IMR-90 (cell line): Measurements from ENCODE around the gene ADAM17. TPM values are rescaled to one million over a fixed set of nuclear protein-coding genes. Genes with fewer than 3 reads are reported as not detected.

ENCODE experiments used
- ATAC-seq: fragments of 200-7000 bp; cut with Tn5 transposase; 2 replicates; pipeline ENCODE4 v1.9.1; 2020; ENCODE audit warnings: low read depth, mild to moderate bottlenecking, moderate library complexity
- BruUV-seq: library from RNA; stranded (reverse); fragments of 400-500 nt; replicated peaks from 2 replicates; lab custom pipeline; 2021; lab: Mats Ljungman, UMichigan
- CTCF ChIA-PET: fragments of 300-600 bp; formaldehyde crosslinking; extraction: SDS; loops from one replicate; lab custom pipeline; 2021; ENCODE audit warnings: antibody characterized with exemption; lab: Yijun Ruan, JAX
- POLR2A ChIA-PET: fragments of 300-600 bp; sonication (Branson Sonifier 250); formaldehyde crosslinking; loops from one replicate; lab custom pipeline; 2022; ENCODE audit warnings: antibody characterized with exemption; ENCODE audit not compliant: unreplicated experiment; lab: Charles Lee
- DNase-seq: peaks from one replicate; pipeline ENCODE4 v3.0.0; 2013
- H2AFZ ChIP-seq: replicated peaks from 2 replicates; pipeline ENCODE3; 2013; ENCODE audit warnings: low read length, mild to moderate bottlenecking; ENCODE audit not compliant: poor library complexity
- H2AK5ac ChIP-seq: 2 replicates; pipeline ENCODE4 v1.6.1; 2013; ENCODE audit warnings: low read depth, low read length, inconsistent platforms
- H2AK9ac ChIP-seq: replicated peaks from 2 replicates; pipeline ENCODE3; 2013; ENCODE audit warnings: mild to moderate bottlenecking, low read depth, low read length, moderate library complexity; ENCODE audit not compliant: poor library complexity
- H2BK120ac ChIP-seq: 2 replicates; pipeline ENCODE4 v1.6.1; 2013; ENCODE audit warnings: low read depth, low read length, inconsistent platforms
- H2BK15ac ChIP-seq: 3 replicates; pipeline ENCODE4 v1.6.1; 2013; ENCODE audit warnings: low read depth, low read length, inconsistent platforms
- H2BK20ac ChIP-seq: 2 replicates; pipeline ENCODE4 v1.6.1; 2013; ENCODE audit warnings: low read depth, mild to moderate bottlenecking, inconsistent platforms, low read length, moderate library complexity
- H2BK5ac ChIP-seq: 2 replicates; pipeline ENCODE4 v1.6.1; 2013; ENCODE audit warnings: mild to moderate bottlenecking, low read depth, low read length, inconsistent platforms; ENCODE audit not compliant: poor library complexity, severe bottlenecking
- H3K14ac ChIP-seq: replicated peaks from 2 replicates; pipeline ENCODE4 v1.6.1; 2013; ENCODE audit warnings: low read depth, low read length, inconsistent platforms
- H3K18ac ChIP-seq: 2 replicates; pipeline ENCODE4 v1.6.1; 2013; ENCODE audit warnings: low read depth, low read length, control low read depth
- H3K23ac ChIP-seq: 2 replicates; pipeline ENCODE4 v1.6.1; 2013; ENCODE audit warnings: low read depth, low read length, inconsistent platforms
- H3K27ac ChIP-seq: 2 replicates; pipeline ENCODE4 v1.5.1; 2013; ENCODE audit warnings: mild to moderate bottlenecking, control low read depth, low read length; ENCODE audit not compliant: insufficient read depth
- H3K27me3 ChIP-seq: 2 replicates; pipeline ENCODE4 v1.6.1; 2013; ENCODE audit warnings: low read length; ENCODE audit not compliant: control insufficient read depth, insufficient read depth
- H3K36me3 ChIP-seq: 2 replicates; pipeline ENCODE4 v1.6.1; 2013; ENCODE audit warnings: low read length, mixed read lengths; ENCODE audit not compliant: control insufficient read depth, insufficient read depth
- H3K4ac ChIP-seq: 2 replicates; pipeline ENCODE4 v1.6.1; 2013; ENCODE audit warnings: low read depth, low read length, inconsistent platforms
- H3K4me1 ChIP-seq: 2 replicates; pipeline ENCODE4 v1.6.1; 2013; ENCODE audit warnings: low read length, mixed read lengths; ENCODE audit not compliant: control insufficient read depth, insufficient read depth
- H3K4me2 ChIP-seq: 2 replicates; pipeline ENCODE4 v1.6.1; 2013; ENCODE audit warnings: low read depth, mild to moderate bottlenecking, control low read depth, low read length, moderate library complexity
- H3K4me3 ChIP-seq: 2 replicates; pipeline ENCODE4 v1.5.1; 2013; ENCODE audit warnings: low read depth, mild to moderate bottlenecking, control low read depth, low read length, moderate library complexity; ENCODE audit not compliant: insufficient read depth
- H3K56ac ChIP-seq: 2 replicates; pipeline ENCODE4 v1.6.1; 2013; ENCODE audit warnings: low read length, inconsistent platforms; ENCODE audit not compliant: insufficient read depth; ENCODE audit errors: extremely low read depth
- H3K79me1 ChIP-seq, 2 experiments: 2 replicates each; pipeline ENCODE4 v1.6.1; 2013; ENCODE audit warnings: low read length in 2 of 2, inconsistent platforms in 1 of 2, low read depth in 1 of 2
- H3K9ac ChIP-seq: 2 replicates; pipeline ENCODE4 v1.6.1; 2013; ENCODE audit warnings: low read depth, low read length, control low read depth
- H3K9me1 ChIP-seq: 2 replicates; pipeline ENCODE4 v1.6.1; 2013; ENCODE audit warnings: low read length, inconsistent platforms; ENCODE audit not compliant: insufficient read depth
- H3K9me3 ChIP-seq: 2 replicates; pipeline ENCODE4 v1.6.1; 2013; ENCODE audit warnings: low read length; ENCODE audit not compliant: control insufficient read depth, insufficient read depth
- H4K20me1 ChIP-seq: 2 replicates; pipeline ENCODE4 v1.6.1; 2013; ENCODE audit warnings: low read length, inconsistent platforms; ENCODE audit not compliant: insufficient read depth
- H4K5ac ChIP-seq: 2 replicates; pipeline ENCODE4 v1.6.1; 2013; ENCODE audit warnings: mild to moderate bottlenecking, low read depth, low read length, control low read depth
- H4K8ac ChIP-seq, 2 experiments: 2 replicates each; pipeline ENCODE4 v1.6.1; 2013; ENCODE audit warnings: low read depth in 2 of 2, low read length in 2 of 2, control low read depth in 1 of 2, inconsistent platforms in 1 of 2
- H4K91ac ChIP-seq: 2 replicates; pipeline ENCODE4 v1.6.1; 2013; ENCODE audit warnings: low read depth, low read length, inconsistent platforms; ENCODE audit not compliant: insufficient read depth
- FOS ChIP-seq: fragments of 150-350 bp; IDR thresholded peaks from 2 replicates; pipeline ENCODE4 v1.6.1; 2016; ENCODE audit warnings: low read depth, low read length
- RAD21 ChIP-seq: IDR thresholded peaks from 2 replicates; pipeline ENCODE4 v1.6.1; 2012; ENCODE audit warnings: low read length, improper control_type of control experiment
- RFX5 ChIP-seq: IDR thresholded peaks from 2 replicates; pipeline ENCODE4 v1.8.0; 2012; ENCODE audit warnings: low read depth, mild to moderate bottlenecking, low read length, moderate library complexity
- SMC3 ChIP-seq: fragments of 150-350 bp; IDR thresholded peaks from 2 replicates; pipeline ENCODE4 v1.6.1; 2016; ENCODE audit warnings: low read depth, mild to moderate bottlenecking, antibody characterized with exemption, low read length, moderate library complexity
- WGBS, 2 experiments: methylation state at CpG; one replicate each; pipeline versions ENCODE4 v1.1.5 to v1.1.7; 2013; ENCODE audit warnings: missing lambda C conversion rate in 2 of 2; ENCODE audit not compliant: insufficient read length in 1 of 2; ENCODE audit errors: extremely low coverage in 2 of 2; 5-methylcytosine and 5-hydroxymethylcytosine counted together
- dilution Hi-C: fragments of 300-500 bp; cut with HindIII; formaldehyde crosslinking; loops from one replicate; pipeline ENCODE4 v1.14.3; 2018; ENCODE audit warnings: low sequenced_read_pairs; ENCODE audit not compliant: unreplicated experiment
- in situ Hi-C: fragments of 300-500 bp; cut with MboI; formaldehyde crosslinking; loops from 3 replicates; pipeline ENCODE4 v1.14.3; 2019; ENCODE audit warnings: low sequenced_read_pairs, inconsistent platforms, mixed read lengths
- intact Hi-C: fragments of 100-400 bp; cut with micrococcal nuclease; formaldehyde crosslinking; loops from 2 replicates; pipeline ENCODE4 v1.10.0; 2022
- polyA plus RNA-seq, 3 experiments: library from polyadenylated mRNA; depleted of rRNA; stranded (reverse); fragments of >200 nt; gene quantifications; 2 replicates each; pipeline ENCODE4 v1.2.3, GENCODE V29; 2012; ENCODE audit warnings: low replicate concordance in 1 of 3
- total RNA-seq: library from RNA; depleted of rRNA; stranded (reverse); fragments of >200 nt; gene quantifications from 2 replicates; pipeline ENCODE4 v1.2.3, GENCODE V29; 2012
- TF ChIP-seq, protein P1 (sequence below): fragments of 150-350 bp; IDR thresholded peaks from 2 replicates; pipeline ENCODE4 v1.6.1; 2017; ENCODE audit warnings: mild to moderate bottlenecking, antibody characterized with exemption, low read length, low read depth

ADAM17 gene
- total and polyA plus RNA-seq, 2 of the 4 experiments (the other 2 are of a cell fraction), result 9.6 to 34.4 TPM

DNA sequence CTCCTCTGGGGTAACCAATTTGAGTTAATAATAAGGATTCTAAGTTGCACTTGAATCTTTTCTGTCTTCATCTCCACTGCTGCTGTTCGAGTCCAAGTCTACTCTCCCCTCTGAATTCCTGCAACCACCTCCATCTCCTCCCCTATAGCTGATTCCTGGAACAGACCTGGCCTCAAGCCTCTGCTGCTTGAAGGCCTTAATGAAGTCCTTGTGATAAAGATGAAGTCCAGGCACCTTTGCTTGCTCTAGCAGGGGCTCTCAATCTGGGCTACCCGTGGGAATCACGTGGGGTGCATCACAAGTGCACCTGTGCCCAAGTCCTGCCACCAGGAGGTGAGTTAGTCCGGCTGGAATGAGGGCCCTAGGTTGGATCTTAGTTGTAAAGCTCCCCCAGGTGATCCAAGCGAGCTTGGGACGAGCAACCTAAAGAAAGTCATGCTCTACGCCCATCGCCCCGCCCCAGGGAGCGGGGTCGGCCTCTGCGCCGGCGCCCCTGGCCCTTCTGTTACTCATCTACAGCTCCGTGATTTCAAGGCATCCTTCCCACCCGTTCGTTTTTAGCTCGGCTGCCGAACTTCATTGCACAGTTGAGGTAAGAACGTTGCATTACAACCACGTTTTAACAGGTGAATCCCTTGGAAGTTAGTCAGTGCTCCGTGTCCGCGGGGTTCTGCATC, 82.2 kb downstream of the ADAM17 start:
- H3K18ac ChIP-seq, result no peak overlapping the region
- H3K27me3 ChIP-seq, result no peaks in the 10 kb centered on the region
- no peak overlapping the region for H3K9ac ChIP-seq
- in situ Hi-C loops, result no loop called here
- no peak overlapping the region for H3K23ac ChIP-seq
- dilution Hi-C loops, result no loop called here
- H2AK9ac ChIP-seq, result peak overlapping the region; percentile 48
- CTCF ChIA-PET, result no interaction called here
- H4K8ac ChIP-seq, result peak overlapping the region; percentile 98 to 99; a peak in 3 of 4 replicates
- H3K9me3 ChIP-seq, result no peaks in the 10 kb centered on the region
- H3K4me1 ChIP-seq, result peaks cover 12% of the 10 kb centered on the region
- POLR2A ChIA-PET, result interaction anchor here (0.6 kb wide), 2 partner anchors 17 to 51 kb away, joined by 3 to 10 read pairs; no protein-coding TSS in a partner anchor
- no peak overlapping the region for H2BK20ac ChIP-seq
- H3K4me3 ChIP-seq, result no peak overlapping the region
- H2AK5ac ChIP-seq, result peak overlapping the region; percentile 20; the same call in 1 of the 2 replicates
- H3K9me1 ChIP-seq, result 0 out of 2 replicates have a peak, but pooled peaks cover 8% of the 10 kb centered on the region
- no TSS peak for BruUV-seq
- no peak overlapping the region for H2BK5ac ChIP-seq
- H4K91ac ChIP-seq, result no peak overlapping the region
- TF ChIP-seq, protein P1, sequence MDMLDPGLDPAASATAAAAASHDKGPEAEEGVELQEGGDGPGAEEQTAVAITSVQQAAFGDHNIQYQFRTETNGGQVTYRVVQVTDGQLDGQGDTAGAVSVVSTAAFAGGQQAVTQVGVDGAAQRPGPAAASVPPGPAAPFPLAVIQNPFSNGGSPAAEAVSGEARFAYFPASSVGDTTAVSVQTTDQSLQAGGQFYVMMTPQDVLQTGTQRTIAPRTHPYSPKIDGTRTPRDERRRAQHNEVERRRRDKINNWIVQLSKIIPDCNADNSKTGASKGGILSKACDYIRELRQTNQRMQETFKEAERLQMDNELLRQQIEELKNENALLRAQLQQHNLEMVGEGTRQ, result no peak
- TF ChIP-seq RAD21, result no peak
- no peak for TF ChIP-seq SMC3
- no peak for TF ChIP-seq RFX5
- no peak for TF ChIP-seq FOS
- H3K56ac ChIP-seq, result no peak overlapping the region
- no peak overlapping the region for H3K4ac ChIP-seq
- DNase-seq (no peak), ATAC-seq (no peak)
- no peak overlapping the region for H3K27ac ChIP-seq
- H3K36me3 ChIP-seq, result peaks cover 19% of the 10 kb centered on the region
- H2BK15ac ChIP-seq, result no peak overlapping the region
- 39% methylated on average over 4 of the region's 24 CpGs; no CpG with 5 or more reads in 1 of the 2 experiments for WGBS, 2 experiments
- H3K79me1 ChIP-seq, result peaks cover 11 to 47% of the 10 kb centered on the region in 2 experiments
- no peak overlapping the region for H2BK120ac ChIP-seq
- intact Hi-C loops, result no loop called here
- peak overlapping the region; percentile 98; the same call in 1 of the 2 replicates for H3K4me2 ChIP-seq
- H3K14ac ChIP-seq, result no peak overlapping the region
- H4K5ac ChIP-seq, result peak overlapping the region; percentile 99
- peak overlapping the region; percentile 95 for H2AFZ ChIP-seq
- H4K20me1 ChIP-seq, result peaks cover 3% of the 10 kb centered on the region; the same call in 1 of the 2 replicates
